A549 treated with RU486 at 1 μM for 4 hours (cell line): Measurements from ENCODE around the gene TTC21B. TPM values are rescaled to one million over a fixed set of nuclear protein-coding genes. Genes with fewer than 3 reads are reported as not detected.

Experiments
- total RNA-seq: library from RNA; stranded (reverse); fragments of 200-300 nt; extraction: Qiagen RNA extraction; gene quantifications from 5 replicates; pipeline ENCODE4 v1.2.3, GENCODE V29; 2022; ENCODE audit warnings: low read depth

Gene TTC21B
- total RNA-seq: 3.8 to 7.8 TPM (median 4.8 TPM) in 5 replicates

DNA sequence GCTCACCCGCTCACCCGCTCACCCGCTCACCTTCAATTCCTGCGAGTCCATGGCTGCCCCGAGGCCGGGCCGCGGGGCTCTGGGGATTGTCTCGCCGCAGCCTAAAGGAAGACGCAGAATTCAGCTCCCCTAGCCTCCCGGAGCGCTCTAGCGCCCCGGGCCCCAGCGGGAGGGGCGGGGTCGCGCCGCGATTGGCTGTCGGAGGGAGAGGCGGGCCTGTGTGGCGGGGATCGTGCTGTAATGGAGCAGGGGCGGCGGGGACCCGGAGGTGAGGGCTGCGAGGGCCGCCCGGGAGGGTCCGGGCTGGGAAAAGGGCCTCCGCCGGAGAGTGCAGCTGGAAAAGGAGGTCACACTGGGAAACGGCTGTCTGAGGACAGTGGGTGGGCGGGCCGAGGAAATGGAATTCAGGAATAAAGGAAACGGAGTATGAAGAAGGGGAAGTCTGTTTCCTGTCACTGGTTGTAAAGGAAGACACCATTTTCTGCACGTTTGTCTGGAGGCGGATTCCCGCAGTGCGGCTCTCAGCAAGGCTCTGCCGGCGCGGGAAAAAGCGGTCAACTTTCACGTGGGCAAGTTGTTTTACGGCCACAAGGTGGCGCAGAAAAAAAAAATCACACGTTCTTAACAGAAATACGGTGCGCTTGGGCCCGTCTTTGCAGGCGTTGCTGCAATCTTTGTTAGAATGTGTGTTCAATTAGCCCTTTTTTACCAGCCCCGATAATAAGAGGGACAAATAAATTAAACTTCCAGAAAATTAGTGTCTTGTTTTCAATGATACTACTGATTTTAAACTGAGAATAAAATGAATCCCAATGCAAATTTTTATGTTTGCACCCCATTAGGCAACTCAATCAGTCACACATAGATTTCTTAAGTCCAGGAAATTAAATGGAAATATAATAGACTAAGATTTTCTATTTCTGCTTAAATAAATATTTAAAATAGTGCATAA lies at the start of gene TTC21B:
Gene TTC21B, minus strand, starts transcription at position 122 of the 952 bp plus-strand sequence. Its CDS starts 71 bp downstream, at position 51.

Other genes with a start within 250 kb of the TTC21B start
- not detected in 5 replicates for gene GALNT3, start 159.5 kb downstream of the TTC21B start, total RNA-seq
- not detected in 5 replicates for gene SCN1A, start 174.2 kb upstream of the TTC21B start, total RNA-seq